GM19468 (cell line): ENCODE data around the gene BET1.

ENCODE experiments used
- ATAC-seq: cut with Tn5 transposase; IDR thresholded peaks from one replicate; pipeline ENCODE4 v1.9.1; 2021; ENCODE audit warnings: mild to moderate bottlenecking, moderate library complexity, moderate number of reproducible peaks; ENCODE audit not compliant: unreplicated experiment; ENCODE audit errors: extremely low read depth

Gene BET1

DNA sequence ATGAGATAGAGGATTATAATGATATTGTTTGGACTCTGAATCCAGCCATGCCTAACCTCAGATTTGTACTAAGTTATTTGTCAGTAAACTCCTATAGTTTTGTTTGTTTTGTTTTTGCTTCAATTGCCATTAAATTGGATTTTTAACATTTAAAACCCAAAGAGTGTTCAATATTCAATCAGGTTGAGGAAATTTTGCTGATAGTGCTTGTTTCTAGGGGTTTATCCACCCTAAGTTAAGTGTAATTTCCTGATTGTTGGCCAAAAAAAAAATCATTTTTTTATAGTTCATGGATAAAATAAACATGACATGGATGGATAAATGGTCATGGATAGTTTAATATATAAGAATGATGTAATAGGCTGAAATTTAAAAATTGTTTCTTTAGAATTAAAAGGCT, 11.4 kb upstream of the BET1 start:
- no peak for ATAC-seq

DNA sequence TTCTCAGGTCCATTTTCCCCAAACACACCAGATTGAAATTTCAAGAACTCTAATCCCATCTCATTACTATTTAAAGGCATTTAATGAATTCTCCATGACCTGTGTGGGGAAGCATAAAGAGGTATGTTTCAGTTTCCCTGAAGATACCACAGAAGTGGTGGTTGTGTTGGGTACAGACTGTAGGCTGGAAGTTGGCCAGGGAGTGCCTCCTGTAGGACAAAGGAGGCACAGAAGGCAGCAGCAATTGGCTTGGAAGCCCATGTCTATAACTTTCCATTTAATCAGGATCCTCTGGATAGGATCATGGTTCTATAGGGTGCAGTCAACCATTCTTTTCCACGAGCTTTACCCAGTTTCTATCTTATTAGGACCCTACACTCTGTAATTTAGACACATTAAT, 8.6 kb upstream of the BET1 start:
- no peak for ATAC-seq

DNA sequence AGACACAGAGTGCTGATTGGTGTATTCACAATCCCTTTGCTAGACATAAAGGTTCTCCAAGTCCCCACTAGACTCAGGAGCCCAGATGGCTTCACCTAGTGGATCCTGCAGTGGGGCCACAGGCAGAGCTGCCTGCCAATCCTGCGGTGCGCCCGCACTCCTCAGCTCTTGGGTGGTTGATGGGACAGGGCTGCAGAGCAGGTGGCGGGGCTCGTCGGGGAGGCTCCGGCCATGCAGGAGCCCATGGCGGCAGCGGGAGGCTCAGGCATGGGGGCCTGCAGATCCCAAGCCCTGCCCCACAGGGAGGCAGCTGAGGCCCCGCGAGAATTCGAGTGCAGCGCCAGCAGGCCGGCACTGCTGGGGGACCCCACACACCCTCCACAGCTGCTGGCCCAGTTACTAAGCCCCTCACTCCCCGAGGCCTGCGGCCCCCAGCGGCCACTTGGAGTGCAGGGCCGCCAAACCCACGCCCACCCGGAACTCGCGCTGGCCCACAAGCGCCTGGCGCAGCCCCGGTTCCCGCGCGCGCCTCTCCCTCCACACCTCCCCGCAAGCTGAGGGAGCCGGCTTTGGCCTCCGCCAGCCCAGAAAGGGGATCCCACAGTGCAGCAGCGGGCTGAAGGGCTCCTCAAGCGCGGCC, 7.7 kb upstream of the BET1 start:
- ATAC-seq = no peak

DNA sequence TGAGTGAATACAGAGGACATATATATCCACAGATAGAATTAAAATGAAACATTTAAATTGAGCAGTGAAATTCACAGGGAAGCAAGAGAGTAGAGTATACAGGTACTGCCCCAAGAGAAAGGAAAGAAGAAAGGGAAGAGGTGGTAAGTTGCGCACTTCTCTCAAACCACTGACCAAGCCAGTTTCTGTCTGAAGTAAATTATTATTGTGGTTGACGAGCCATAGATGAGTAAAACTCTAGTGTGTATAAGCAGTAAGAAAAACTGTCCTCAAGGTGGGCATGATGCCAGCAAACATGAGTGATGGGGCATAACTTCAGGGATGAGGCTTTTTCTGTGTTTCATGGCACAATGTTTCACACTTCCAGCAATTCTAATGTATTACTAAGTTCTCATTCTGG, 4.4 kb upstream of the BET1 start:
- ATAC-seq = no peak

DNA sequence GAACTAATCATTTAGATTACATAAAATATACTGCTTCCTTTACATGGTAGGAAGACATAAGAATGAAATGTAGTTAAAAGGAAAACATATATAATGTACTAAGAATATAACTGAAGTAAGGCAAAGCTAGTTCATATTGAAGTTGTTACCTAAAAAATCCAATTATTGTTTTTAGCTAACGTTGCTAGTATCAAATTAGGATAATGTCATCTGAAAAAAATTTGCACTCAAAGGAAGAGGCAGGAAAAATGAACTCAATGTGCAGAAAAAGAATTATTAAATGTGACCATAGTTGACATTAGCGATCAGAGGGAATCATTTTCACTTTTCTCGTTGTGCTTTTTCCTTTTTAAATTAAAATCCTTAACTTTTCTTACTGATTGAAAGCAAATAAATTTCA, 1.6 kb upstream of the BET1 start:
- no peak for ATAC-seq

DNA sequence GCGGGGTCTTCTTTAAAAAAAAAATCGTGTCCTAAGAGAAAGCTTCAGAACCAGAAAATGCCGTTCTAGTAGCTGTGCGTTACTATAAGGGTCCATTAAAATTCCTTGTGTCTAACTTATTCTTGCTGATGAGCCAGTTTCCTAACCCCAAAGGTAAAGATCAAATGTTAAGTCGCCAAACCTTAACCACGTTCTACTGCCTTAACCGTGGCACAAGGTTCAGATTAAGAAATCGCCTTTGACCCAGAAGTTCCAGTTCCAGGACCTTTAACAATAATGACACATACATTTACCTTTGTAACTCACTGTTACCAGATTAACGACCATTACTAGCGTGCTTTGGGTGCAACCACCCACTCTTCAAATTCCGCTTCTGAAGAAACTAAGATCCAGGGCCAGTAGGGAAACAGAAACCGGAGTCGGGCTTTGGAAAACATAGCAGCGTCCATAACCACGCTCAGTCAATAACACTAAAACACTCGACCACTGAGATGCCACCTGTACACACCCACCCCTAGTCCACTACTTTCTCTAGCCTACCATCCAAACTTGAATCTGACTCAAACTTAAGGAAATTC, 620 bp downstream of the BET1 start:
- ATAC-seq = no peak

DNA sequence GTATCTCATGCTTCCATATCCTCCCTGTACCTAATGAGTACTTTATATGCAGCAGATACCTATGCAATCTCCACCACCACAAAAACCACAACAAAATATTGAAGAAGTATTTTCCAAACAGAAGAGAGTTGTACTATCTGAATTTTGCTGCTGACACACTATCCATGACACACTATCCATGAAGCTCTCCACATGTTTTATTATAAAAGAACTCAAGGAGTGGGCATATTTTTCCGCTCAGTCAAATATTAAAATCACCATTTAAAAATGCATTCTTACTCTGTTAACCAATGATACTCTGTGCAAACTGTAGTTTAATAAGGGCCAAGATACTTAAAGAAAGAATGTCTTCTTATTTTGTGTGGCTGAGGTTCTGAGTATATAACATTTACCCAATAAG, 2.8 kb downstream of the BET1 start:
- no peak for ATAC-seq

DNA sequence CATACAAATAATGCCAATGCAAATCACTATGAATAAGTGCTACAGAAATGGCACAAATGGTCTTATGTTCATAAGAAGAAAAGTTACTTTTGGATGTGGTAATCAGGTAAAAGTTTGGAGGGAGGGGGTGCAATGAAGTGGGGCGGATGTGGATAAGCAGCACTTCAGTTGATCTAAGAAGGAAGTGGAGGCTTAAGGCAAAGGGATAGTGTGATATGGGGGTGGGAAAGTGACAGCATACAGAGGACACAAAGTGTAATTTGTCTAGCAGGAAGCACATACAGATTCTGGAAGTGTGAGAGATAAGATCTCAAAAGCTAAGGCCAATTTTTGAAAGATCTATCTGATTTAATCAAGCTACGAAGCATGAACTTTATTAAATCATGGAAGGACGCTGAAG, 6.3 kb downstream of the BET1 start:
- ATAC-seq = no peak

DNA sequence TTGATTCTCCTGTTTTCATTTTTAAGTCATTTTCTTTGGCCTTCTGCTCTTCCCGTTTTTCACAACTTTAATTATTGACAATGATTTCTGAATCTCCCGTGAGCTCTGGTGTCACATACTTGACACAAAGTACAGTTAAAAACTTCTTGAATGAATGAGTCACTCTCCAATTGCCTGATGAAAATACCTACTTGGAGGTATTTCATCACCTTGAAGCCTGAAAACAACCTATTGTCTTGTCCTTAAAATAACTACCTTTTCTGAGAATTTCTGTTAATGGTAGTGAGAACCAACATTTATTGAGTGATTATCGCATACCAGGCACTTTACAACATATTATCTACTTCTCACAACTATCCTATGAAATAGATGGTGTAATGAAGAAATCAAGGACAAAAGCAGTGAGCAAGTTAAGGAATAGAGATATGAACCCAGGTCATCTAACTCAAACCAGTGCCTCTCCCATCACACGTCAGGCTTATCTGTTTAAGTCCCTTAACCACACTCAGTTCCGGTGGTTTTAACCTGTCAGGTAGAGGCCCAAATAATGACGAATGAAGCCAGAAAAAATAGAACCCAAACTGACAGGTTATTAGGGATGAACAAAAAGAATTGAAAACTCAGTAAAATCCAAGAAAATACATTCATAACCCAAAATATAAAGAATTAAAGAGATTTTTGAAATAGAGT, 11.6 kb downstream of the BET1 start:
- no peak for ATAC-seq

DNA sequence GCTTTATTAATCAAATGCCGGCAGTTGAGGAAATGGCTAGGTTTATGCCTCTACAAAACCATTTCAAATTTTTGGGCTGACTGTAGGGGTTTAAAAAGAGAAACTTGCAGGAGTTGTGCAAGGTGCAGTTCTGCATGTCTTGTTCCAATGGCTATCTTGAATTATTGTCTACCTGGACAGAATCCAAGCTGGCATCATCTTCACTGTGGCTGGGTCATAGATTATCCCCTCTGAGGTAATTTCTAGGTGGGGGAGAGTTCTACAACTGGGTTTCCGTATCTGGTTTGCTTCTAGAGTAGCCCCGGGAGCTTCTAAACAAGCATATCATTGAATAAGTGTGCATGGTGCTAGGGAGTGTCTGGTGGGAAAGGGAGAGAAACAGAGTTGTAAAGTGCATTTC, 16.9 kb downstream of the BET1 start:
- no peak for ATAC-seq

DNA sequence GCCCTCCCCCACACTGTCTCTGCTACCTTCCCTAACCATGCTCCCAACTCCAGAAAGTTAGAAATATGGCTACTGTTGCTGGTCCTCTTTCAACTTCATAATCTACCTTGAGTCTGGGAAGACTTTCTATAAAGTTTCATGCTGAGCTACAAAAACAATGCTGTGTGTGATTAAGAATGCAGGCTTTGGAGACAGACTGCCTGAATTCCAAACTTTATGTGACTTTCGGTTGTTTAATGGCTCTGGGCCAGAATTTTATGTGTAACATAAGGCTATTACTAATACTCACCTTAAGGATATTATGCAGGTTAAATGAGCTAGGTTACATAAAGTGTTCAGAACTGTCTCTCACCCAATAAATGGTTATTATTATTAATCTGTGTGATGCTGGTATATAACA, 19.1 kb downstream of the BET1 start:
- no peak for ATAC-seq

DNA sequence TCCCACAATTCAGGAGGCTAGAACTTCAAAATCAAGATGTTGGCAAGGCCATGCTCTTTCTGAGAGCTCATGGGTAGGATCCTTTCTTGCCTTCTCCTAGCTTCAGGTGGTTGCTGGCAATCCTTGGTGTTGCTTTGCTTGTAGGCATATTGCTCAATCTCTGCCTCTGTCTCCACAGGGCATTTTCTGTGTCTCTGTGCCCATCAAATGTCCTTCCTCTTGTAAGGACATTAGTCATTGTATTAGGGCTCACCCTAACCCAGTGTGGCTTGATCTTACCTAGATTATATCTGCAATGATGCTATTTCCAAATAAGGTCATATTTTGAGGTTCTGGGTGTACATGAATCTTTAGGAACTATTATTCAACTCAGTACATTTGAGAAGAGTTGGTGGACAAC, 20.1 kb downstream of the BET1 start:
- ATAC-seq = no peak

DNA sequence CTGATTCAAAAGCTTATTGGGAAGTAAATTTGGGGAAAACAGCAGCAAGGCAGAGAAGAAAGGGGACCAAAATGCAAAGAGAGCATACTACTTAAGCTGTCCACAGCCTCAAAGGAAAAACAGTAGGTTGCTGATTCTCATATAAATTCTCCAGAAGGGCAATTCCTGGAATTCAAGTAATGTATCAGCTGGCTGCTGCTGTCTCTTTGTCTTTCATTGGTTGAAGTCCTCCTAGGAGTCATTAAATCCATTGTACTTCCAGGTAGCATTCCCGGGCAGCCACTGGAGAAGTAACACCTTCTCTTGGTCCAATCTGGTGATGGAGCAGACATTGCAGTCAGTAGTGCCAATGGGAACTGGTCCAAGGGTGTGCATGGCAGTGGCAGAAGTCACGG, 22.7 kb downstream of the BET1 start:
- ATAC-seq = no peak

DNA sequence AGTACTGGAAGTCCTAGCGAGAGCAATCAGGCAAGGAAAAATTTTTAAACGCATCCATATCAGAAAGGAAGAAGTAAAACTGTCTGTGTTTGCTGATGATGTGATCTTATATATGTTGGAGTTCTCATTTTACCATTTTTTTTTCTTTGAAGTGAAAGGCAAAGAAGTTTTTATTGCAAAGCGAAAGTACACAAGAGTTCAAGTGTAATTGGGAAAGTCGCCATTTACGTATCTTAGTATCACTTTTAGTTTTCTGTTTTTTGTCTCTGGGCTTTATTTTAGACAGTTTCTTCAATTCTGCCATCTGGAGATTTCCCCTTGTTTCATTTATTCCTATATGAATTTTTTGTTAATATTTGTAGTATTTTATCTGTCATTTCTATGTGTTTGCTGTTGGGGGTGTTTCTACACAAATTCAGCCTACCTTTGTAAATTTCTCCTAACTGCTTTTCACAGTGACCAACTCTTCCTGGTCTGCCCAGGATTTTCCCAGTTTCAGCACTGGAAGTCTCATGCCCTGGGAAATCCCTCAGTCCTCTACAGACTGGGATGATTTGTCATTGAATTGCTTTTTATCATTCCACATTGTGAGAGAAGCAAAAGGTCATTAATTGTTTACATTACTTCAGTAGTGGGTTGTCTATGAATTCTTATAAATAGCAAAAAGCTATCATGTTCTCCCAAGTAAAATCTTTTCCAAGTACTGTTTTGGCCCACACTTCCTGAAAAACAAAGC, 23.2 kb downstream of the BET1 start:
- ATAC-seq = no peak

DNA sequence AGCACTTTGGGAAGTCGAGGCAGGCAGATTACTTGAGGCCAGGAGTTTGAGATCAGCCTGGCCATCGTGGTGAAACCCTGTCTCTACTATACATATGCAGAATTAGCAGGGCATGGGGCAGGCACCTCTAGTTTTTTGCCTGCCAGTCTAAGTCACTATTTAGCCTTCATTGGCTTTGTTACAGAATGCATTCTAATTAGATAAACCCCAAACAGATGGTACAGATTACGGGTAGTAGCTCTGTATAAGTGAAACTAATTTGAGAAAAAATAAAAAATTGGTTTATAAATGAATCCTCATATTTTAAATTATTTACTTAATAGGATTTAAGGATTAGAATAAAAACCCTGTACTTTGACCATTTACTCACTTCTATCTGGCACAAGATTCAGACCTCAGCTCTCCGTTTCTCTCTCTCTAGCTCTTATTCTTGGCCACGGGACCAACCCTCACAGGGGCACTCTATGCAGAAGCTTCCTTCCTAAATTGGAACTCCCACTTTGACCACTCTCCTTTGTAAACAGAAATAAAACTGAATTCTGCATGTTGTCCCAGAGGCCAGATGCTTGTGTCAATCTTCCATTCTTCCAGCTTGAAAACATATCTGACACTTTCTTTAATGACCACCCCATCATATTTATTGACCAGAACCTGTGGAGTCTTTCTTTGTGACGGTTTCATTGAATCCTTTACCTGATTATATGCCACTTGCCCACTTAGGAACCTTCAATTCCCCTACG, 26.8 kb downstream of the BET1 start:
- ATAC-seq = no peak

DNA sequence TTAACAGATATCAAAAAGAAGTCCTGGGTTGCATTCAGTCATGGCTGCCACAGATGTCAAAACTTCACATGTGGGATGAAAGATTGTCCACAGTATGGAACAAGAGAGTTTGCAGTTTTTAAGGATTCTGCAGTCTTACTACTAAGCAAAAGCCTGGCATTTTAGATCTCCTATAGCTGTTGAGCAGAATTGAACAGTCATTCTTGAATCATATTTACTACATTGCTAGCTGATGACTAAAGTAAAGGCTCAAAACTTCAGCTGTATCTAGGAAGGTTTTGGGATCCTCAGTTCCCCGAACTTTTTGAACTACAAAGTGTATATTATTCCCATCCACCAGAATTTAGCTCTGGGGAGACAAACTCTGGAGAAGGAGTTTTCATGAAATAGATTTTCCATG, 31.0 kb downstream of the BET1 start:
- ATAC-seq = no peak

DNA sequence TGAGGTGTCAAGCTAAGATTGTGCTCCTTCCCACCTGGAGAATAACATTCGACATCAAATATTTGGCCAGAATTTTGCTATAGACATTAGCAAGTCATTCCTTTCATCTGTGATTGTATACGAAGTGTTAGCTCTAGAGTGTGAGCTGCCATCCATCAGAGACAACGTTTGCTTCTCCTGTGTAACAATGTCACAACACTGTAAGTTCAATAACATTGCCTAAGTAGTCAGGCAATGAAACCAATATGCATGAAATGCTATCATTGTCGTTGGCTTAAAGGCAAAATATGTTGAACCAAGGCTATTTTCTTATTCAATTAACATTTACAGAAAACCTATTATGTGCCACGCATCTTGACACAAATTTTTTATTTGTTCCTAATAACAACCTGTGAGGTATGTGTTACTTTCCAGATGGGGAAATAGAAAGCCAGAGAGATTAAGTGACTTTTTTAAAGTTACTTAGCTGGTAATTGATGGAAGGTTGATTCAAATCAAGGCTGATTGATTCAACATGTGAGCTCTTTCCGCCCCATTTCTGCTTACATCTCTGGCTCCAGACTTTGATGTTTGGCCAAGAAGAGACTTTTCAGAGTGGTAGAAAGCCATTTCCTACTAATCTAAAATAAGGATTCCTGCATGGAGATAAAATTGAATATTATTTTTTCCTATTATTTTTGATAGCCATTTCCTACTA, 32.0 kb downstream of the BET1 start:
- ATAC-seq = no peak

DNA sequence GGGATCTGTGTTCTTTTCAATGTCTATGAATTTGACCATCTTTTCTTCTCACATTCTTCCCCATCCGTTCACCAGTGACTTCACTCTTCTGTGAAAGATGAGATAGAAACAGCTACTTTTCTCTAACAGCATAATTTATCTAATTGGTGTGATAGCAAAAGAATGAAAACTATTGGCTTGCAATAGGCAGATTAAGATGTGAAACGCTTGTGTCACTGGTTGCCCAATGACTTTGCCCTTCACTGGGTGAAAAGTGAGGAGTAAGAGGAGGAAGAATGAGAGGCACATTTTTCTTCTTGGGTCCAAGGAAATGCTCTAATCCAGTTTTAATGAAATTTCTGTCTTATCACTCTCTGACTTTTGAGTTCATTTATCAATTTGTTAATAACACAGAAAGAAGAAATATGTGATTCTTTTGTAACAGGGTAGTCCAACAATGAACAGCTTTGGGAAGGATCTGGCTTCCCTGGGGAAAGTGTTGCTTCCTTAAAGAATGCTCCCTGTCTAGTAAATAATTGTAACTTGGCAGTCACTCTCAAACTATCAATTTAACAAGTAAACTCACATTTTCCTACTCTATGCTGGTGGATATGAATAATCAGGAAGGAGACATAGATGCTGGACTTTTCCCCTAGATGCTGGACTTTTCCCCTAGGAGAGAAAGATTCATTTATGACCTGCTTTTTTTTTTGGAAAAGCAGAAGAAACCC, 35.1 kb downstream of the BET1 start:
- ATAC-seq = no peak

DNA sequence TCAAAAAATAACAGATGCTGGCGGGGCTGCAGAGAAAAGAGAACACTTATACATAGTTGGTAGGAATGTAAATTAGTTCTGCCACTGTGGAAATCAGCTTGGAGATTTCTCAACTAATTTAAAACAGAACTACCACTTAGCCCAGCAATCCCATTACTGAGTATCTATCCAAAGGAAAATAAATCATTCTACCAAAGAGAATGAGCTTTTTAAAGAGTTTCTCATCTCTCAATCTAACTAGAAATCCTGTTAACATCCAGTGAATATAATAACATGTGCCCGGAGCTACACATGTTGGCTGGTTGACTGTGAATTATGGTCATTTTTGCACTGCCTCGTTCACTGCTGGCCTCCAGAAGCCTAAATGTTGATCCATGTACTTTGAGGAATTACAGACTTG, 39.3 kb downstream of the BET1 start:
- ATAC-seq = no peak
